Measurements from ENCODE around the gene NR2C2AP. TPM values are rescaled to one million over a fixed set of nuclear protein-coding genes. Genes with fewer than 3 reads are reported as not detected.

The NR2C2AP gene
- total and polyA plus RNA-seq, 2 of the 13 experiments (the other 11 are each of a cell fraction or from before 2014, with no cell fraction given): 12.2 to 26.8 TPM

DNA sequence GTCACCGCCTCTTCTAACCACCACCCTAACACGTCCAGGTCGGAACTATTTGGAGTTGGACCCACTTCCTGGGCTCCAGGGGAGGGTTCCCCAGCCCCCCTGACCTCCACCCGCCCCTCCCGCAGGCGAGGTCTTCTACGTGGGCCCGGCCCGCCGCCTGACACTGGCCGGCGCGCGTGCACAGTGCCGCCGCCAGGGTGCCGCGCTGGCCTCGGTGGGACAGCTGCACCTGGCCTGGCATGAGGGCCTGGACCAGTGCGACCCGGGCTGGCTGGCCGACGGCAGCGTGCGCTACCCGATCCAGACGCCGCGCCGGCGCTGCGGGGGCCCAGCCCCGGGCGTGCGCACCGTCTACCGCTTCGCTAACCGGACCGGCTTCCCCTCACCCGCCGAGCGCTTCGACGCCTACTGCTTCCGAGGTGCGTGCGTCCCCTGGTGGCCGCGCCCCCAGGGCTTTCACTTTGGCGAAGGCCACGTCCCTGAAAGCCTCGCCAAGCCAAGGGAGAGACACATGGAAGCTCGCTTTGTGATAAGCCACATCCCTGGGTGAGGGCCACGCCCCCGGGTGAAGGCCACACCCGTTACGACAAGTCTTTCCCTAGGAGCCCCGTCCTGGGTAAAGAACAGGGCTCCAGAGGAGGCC, 21.8 kb upstream of the NR2C2AP start (continued):
- TF ChIP-seq, protein P1, sequence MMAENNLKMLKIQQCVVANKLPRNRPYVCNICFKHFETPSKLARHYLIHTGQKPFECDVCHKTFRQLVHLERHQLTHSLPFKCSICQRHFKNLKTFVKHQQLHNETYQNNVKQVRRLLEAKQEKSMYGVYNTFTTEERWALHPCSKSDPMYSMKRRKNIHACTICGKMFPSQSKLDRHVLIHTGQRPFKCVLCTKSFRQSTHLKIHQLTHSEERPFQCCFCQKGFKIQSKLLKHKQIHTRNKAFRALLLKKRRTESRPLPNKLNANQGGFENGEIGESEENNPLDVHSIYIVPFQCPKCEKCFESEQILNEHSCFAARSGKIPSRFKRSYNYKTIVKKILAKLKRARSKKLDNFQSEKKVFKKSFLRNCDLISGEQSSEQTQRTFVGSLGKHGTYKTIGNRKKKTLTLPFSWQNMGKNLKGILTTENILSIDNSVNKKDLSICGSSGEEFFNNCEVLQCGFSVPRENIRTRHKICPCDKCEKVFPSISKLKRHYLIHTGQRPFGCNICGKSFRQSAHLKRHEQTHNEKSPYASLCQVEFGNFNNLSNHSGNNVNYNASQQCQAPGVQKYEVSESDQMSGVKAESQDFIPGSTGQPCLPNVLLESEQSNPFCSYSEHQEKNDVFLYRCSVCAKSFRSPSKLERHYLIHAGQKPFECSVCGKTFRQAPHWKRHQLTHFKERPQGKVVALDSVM (CRISPR knock-in tag; IDR thresholded peaks at IDR 0.05): peak; percentile 54; the same call in 1 of the 2 replicates
- TF ChIP-seq, protein P2, sequence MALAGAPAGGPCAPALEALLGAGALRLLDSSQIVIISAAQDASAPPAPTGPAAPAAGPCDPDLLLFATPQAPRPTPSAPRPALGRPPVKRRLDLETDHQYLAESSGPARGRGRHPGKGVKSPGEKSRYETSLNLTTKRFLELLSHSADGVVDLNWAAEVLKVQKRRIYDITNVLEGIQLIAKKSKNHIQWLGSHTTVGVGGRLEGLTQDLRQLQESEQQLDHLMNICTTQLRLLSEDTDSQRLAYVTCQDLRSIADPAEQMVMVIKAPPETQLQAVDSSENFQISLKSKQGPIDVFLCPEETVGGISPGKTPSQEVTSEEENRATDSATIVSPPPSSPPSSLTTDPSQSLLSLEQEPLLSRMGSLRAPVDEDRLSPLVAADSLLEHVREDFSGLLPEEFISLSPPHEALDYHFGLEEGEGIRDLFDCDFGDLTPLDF (CRISPR knock-in tag; IDR thresholded peaks at IDR 0.05): no peak
- TF ChIP-seq SP5 (CRISPR knock-in tag; IDR thresholded peaks at IDR 0.05; ENCODE audit: borderline replicate concordance, low read depth): 0 out of 2 replicates have a peak, but pooled peaks have one; percentile 5
- TF ChIP-seq RNF2 (conservative IDR thresholded peaks at IDR 0.05; ENCODE audit: low read depth): peak; percentile 96
- no peak for TF ChIP-seq ZNF672 (CRISPR knock-in tag; IDR thresholded peaks at IDR 0.05)
- peak; percentile 58 for TF ChIP-seq NR2C2 (CRISPR knock-in tag; IDR thresholded peaks at IDR 0.05; ENCODE audit: borderline replicate concordance)
- TF ChIP-seq, protein P3, sequence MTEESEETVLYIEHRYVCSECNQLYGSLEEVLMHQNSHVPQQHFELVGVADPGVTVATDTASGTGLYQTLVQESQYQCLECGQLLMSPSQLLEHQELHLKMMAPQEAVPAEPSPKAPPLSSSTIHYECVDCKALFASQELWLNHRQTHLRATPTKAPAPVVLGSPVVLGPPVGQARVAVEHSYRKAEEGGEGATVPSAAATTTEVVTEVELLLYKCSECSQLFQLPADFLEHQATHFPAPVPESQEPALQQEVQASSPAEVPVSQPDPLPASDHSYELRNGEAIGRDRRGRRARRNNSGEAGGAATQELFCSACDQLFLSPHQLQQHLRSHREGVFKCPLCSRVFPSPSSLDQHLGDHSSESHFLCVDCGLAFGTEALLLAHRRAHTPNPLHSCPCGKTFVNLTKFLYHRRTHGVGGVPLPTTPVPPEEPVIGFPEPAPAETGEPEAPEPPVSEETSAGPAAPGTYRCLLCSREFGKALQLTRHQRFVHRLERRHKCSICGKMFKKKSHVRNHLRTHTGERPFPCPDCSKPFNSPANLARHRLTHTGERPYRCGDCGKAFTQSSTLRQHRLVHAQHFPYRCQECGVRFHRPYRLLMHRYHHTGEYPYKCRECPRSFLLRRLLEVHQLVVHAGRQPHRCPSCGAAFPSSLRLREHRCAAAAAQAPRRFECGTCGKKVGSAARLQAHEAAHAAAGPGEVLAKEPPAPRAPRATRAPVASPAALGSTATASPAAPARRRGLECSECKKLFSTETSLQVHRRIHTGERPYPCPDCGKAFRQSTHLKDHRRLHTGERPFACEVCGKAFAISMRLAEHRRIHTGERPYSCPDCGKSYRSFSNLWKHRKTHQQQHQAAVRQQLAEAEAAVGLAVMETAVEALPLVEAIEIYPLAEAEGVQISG (CRISPR knock-in tag; IDR thresholded peaks at IDR 0.05): peak; percentile 49
- TF ChIP-seq U2AF2 (IDR thresholded peaks at IDR 0.05; ENCODE audit: low read depth, low read length): no peak
- no peak for TF ChIP-seq RFXANK (CRISPR knock-in tag; IDR thresholded peaks at IDR 0.05)
- TF ChIP-seq, protein P4, sequence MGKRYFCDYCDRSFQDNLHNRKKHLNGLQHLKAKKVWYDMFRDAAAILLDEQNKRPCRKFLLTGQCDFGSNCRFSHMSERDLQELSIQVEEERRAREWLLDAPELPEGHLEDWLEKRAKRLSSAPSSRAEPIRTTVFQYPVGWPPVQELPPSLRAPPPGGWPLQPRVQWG (CRISPR knock-in tag; IDR thresholded peaks at IDR 0.05; ENCODE audit: borderline replicate concordance, low read depth): no peak
- TF ChIP-seq TEF (CRISPR knock-in tag; IDR thresholded peaks at IDR 0.05): 0 out of 2 replicates have a peak, but pooled peaks have one; percentile 36
- TF ChIP-seq EED (CRISPR knock-in tag; IDR thresholded peaks at IDR 0.05): 0 out of 2 replicates have a peak, but pooled peaks have one; percentile 56
- TF ChIP-seq MTA3 (CRISPR knock-in tag; IDR thresholded peaks at IDR 0.05): no peak
- TF ChIP-seq ZNF678 (CRISPR knock-in tag; IDR thresholded peaks at IDR 0.05): 0 out of 2 replicates have a peak, but pooled peaks have one; percentile 43
- no peak for TF ChIP-seq NFE2L1 (CRISPR knock-in tag; IDR thresholded peaks at IDR 0.05; ENCODE audit: borderline replicate concordance)
- peak; percentile 86; the same call in 1 of the 2 replicates for TF ChIP-seq SRY (CRISPR knock-in tag; IDR thresholded peaks at IDR 0.05)
- TF ChIP-seq ZMAT3 (CRISPR knock-in tag; conservative IDR thresholded peaks at IDR 0.05): no peak
- TF ChIP-seq, protein P5, sequence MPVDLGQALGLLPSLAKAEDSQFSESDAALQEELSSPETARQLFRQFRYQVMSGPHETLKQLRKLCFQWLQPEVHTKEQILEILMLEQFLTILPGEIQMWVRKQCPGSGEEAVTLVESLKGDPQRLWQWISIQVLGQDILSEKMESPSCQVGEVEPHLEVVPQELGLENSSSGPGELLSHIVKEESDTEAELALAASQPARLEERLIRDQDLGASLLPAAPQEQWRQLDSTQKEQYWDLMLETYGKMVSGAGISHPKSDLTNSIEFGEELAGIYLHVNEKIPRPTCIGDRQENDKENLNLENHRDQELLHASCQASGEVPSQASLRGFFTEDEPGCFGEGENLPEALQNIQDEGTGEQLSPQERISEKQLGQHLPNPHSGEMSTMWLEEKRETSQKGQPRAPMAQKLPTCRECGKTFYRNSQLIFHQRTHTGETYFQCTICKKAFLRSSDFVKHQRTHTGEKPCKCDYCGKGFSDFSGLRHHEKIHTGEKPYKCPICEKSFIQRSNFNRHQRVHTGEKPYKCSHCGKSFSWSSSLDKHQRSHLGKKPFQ (CRISPR knock-in tag; IDR thresholded peaks at IDR 0.05; ENCODE audit: insufficient replicate concordance): no peak
- TF ChIP-seq HNRNPH1 (optimal IDR thresholded peaks at IDR 0.05; ENCODE audit: low read depth, low read length): no peak
- peak; percentile 80 for TF ChIP-seq ZFX (CRISPR knock-in tag; IDR thresholded peaks at IDR 0.05; ENCODE audit: low read depth)

Measured in HepG2 (cell line).